Parathyroid adenoma (tissue), 2 donors: ENCODE measurements around the gene PPARA.

Experiments
- H2AFZ ChIP-seq: fragments of 300-600 bp; sonication (generic); one replicate; pipeline ENCODE4 v1.7.0; 2017; ENCODE audit warnings: antibody characterized with exemption, mild to moderate bottlenecking
- H3K27ac ChIP-seq: fragments of 300-600 bp; sonication (generic); one replicate; pipeline ENCODE4 v1.7.0; 2017
- H3K27me3 ChIP-seq: fragments of 300-600 bp; sonication (generic); one replicate; pipeline ENCODE4 v1.7.0; 2017; ENCODE audit warnings: low read length; ENCODE audit not compliant: control insufficient read depth, insufficient read depth
- H3K36me3 ChIP-seq: fragments of 300-600 bp; sonication (generic); one replicate; pipeline ENCODE4 v1.7.0; 2017; ENCODE audit warnings: low read length; ENCODE audit not compliant: control insufficient read depth, insufficient read depth
- H3K4me1 ChIP-seq: fragments of 300-600 bp; sonication (generic); one replicate; pipeline ENCODE4 v1.7.0; 2017; ENCODE audit warnings: control low read depth
- H3K4me2 ChIP-seq: fragments of 300-600 bp; sonication (generic); one replicate; pipeline ENCODE4 v1.7.0; 2017; ENCODE audit warnings: low read length
- H3K4me3 ChIP-seq: fragments of 300-600 bp; sonication (generic); one replicate; pipeline ENCODE4 v1.7.0; 2017; ENCODE audit warnings: low read depth, low read length
- H3K79me2 ChIP-seq: fragments of 300-600 bp; sonication (generic); one replicate; pipeline ENCODE4 v1.7.0; 2017; ENCODE audit warnings: control low read depth
- H3K9ac ChIP-seq: fragments of 300-600 bp; sonication (generic); one replicate; pipeline ENCODE4 v1.7.0; 2017; ENCODE audit warnings: mild to moderate bottlenecking
- H3K9me3 ChIP-seq: fragments of 300-600 bp; sonication (generic); one replicate; pipeline ENCODE4 v1.7.0; 2017; ENCODE audit warnings: low read length; ENCODE audit not compliant: control insufficient read depth
- CTCF ChIP-seq: fragments of 300-600 bp; sonication (generic); IDR thresholded peaks from one replicate; pipeline ENCODE4 v1.7.0; 2017; ENCODE audit warnings: antibody characterized with exemption, mild to moderate bottlenecking
- donor health status: primary hyperparathyroidism.

PPARA gene

DNA sequence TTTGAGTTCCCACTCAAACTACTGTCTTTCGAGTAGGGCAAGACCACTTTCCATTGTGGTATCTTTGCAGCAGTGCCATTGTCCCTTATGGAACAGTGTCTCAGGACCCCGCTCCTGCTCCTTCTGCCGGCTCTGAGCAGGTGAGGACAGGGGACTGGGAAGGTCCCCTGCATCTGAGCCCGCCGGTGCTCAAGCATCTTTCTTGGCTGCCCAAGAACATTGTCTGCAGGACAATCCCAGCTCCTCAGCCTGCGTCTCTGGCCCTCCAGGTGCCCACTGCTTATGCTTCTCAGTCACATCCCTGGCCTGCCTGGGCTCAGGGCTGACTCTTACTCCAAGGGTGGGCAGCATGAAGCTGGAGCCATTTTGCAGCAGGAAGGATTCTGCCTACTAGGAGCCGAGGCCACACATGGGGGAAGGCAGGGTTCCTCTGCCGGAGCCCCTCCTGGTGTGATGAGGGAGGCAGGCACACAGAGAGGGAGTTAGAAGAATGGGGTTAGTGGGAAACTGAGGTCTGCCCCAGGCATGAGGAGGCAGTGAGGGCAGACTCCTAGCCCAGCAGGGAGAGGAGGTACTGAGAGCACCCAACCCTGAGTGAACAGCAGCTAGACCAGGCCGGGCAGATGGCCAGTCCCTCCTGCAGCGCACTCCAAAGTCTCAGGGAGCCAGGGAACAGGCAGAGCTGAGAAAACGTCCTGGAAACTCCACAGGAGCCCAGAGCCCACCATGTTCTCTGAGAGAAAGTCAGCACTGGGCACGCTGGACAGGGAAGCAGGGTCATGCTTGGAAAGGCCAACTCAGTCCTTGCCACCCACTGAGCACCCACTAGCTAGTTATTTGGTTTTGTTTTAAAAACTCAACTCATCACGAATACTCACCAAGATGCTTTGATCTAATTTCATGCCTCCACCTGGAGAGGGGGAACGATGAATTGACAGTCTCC, 7.5 kb upstream of the PPARA start:
- H3K9me3 ChIP-seq, result no peaks in the 10 kb centered on the region
- peaks cover 17% of the 10 kb centered on the region for H3K4me1 ChIP-seq
- H2AFZ ChIP-seq, result peak overlapping the region; percentile 50
- H3K9ac ChIP-seq, result no peak overlapping the region
- no peaks in the 10 kb centered on the region for H3K79me2 ChIP-seq
- H3K4me2 ChIP-seq, result no peak overlapping the region
- H3K27ac ChIP-seq, result peak overlapping the region; percentile 93
- no peak for TF ChIP-seq CTCF
- no peaks in the 10 kb centered on the region for H3K27me3 ChIP-seq
- no peak overlapping the region for H3K4me3 ChIP-seq
- no peaks in the 10 kb centered on the region for H3K36me3 ChIP-seq

DNA sequence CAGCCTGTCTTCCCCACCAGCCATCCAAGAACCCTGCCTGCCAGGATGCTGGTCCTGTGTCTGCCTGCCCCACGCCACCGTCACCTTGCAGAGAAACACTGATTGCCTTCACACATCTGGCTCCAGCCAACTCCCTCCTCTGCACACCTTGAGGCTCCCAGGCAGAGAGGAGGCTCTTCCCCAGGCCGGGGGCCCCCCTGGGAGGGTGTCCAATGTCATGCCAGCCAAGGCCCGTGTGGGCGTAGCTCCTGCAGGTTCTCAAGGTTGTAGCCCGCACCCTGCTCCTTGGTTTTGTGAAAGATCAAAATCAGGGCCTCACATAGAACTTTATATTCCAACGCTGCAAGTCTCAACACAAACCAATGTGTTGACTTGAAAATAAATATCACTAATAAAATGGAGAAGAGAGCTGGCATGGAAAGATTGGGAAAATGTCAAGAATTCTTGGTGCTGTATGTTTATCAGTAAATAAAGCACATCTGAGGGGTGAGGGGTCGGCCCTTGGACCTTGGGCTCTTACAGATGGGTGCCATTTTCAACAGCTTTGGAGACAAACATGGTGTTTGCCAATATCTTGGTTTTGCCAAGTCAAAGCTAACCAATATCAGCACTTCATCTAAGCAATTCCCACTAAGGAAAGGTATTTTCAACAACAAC, 6.7 kb upstream of the PPARA start:
- no peak overlapping the region for H3K4me2 ChIP-seq
- H3K27me3 ChIP-seq, result no peaks in the 10 kb centered on the region
- no peaks in the 10 kb centered on the region for H3K36me3 ChIP-seq
- no peak overlapping the region for H3K9ac ChIP-seq
- H2AFZ ChIP-seq, result peak overlapping the region; percentile 50
- TF ChIP-seq CTCF, result no peak
- H3K4me3 ChIP-seq, result no peak overlapping the region
- H3K4me1 ChIP-seq, result peaks cover 17% of the 10 kb centered on the region
- no peaks in the 10 kb centered on the region for H3K9me3 ChIP-seq
- H3K79me2 ChIP-seq, result no peaks in the 10 kb centered on the region
- H3K27ac ChIP-seq, result peak overlapping the region; percentile 93

DNA sequence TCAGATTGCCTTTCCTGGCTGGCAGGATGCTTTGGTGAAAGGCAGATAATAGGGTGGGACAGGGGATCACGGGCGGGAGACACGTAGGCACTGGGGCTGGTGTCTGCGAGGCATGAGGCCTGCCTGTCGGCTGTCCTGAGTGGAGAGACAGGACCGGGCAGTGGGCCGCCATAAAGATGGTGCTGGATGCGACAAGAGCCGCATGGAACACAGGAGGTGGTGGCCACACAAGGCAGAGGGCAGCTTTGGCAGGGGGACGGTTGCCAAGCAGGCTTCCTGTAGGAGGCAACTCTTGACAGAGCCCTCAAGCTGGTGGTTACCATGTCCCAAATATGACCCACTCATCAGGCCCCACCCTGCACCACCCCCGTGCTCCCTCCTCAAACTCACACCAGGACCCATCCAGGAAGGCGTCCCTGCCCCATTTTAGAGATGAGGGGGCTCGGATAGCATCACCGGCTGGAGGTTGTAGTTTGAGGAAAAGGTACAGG, 4.9 kb upstream of the PPARA start:
- Histone ChIP-seq H3K9ac (no peak overlapping the region), H3K79me2 (no peaks in the 10 kb centered on the region), H3K27me3 (no peaks in the 10 kb centered on the region), H2AFZ (no peak overlapping the region), H3K4me3 (no peak overlapping the region), H3K36me3 (no peaks in the 10 kb centered on the region), H3K4me1 (peaks cover 13% of the 10 kb centered on the region), H3K27ac (no peak overlapping the region), H3K9me3 (no peaks in the 10 kb centered on the region), H3K4me2 (no peak overlapping the region)
- TF ChIP-seq CTCF, result no peak

- no peak overlapping the region for H3K9ac ChIP-seq
- H3K4me2 ChIP-seq, result no peak overlapping the region
- H3K9me3 ChIP-seq, result no peaks in the 10 kb centered on the region
- no peak for TF ChIP-seq CTCF
- no peak overlapping the region for H3K27ac ChIP-seq
- H3K79me2 ChIP-seq, result no peaks in the 10 kb centered on the region
- H3K27me3 ChIP-seq, result no peaks in the 10 kb centered on the region
- H3K36me3 ChIP-seq, result no peaks in the 10 kb centered on the region
- peaks cover 13% of the 10 kb centered on the region for H3K4me1 ChIP-seq
- no peak overlapping the region for H2AFZ ChIP-seq
- H3K4me3 ChIP-seq, result no peak overlapping the region
These were observed 4.4 kb upstream of the PPARA start for GRCh38 chr22:46145896-46146295.
